HL-60 (cell line): ENCODE data around the gene NAAA.

Experiments used
- POLR2AphosphoS5 ChIP-seq: IDR thresholded peaks from 2 replicates; pipeline ENCODE4 v1.6.1; 2012; ENCODE audit warnings: low read depth
- TF ChIP-seq, protein P1 (sequence below): IDR thresholded peaks from one replicate; pipeline ENCODE4 v1.5.1; 2011; ENCODE audit warnings: low read length, control low read depth, inconsistent platforms; ENCODE audit not compliant: insufficient read depth
- TF ChIP-seq, protein P2 (sequence below): IDR thresholded peaks from 2 replicates; pipeline ENCODE4 v1.6.1; 2012; ENCODE audit warnings: low read depth; ENCODE audit not compliant: insufficient replicate concordance

DNA sequence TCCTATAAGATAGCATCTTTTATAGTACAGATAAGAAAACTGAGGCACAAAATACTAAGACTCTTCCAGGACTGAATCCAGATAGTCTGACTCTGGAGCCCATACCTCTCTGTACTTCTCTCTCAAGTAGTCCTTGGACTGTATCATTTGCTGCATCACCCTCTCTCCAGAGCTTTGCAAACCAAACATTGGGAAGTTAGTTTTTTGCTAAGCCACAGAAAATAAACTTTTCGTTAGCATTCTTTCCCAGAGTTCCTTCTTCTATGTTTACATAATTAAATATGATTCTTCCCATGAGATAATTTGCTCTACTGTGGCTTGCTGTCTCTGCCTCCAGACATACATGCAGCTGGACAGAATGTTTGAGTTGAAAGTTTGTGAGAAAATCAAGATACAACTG, 60.5 kb downstream of the NAAA start:
- TF ChIP-seq, protein P1, sequence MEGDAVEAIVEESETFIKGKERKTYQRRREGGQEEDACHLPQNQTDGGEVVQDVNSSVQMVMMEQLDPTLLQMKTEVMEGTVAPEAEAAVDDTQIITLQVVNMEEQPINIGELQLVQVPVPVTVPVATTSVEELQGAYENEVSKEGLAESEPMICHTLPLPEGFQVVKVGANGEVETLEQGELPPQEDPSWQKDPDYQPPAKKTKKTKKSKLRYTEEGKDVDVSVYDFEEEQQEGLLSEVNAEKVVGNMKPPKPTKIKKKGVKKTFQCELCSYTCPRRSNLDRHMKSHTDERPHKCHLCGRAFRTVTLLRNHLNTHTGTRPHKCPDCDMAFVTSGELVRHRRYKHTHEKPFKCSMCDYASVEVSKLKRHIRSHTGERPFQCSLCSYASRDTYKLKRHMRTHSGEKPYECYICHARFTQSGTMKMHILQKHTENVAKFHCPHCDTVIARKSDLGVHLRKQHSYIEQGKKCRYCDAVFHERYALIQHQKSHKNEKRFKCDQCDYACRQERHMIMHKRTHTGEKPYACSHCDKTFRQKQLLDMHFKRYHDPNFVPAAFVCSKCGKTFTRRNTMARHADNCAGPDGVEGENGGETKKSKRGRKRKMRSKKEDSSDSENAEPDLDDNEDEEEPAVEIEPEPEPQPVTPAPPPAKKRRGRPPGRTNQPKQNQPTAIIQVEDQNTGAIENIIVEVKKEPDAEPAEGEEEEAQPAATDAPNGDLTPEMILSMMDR: no peak
- no peak for TF ChIP-seq POLR2AphosphoS5
- TF ChIP-seq, protein P2, sequence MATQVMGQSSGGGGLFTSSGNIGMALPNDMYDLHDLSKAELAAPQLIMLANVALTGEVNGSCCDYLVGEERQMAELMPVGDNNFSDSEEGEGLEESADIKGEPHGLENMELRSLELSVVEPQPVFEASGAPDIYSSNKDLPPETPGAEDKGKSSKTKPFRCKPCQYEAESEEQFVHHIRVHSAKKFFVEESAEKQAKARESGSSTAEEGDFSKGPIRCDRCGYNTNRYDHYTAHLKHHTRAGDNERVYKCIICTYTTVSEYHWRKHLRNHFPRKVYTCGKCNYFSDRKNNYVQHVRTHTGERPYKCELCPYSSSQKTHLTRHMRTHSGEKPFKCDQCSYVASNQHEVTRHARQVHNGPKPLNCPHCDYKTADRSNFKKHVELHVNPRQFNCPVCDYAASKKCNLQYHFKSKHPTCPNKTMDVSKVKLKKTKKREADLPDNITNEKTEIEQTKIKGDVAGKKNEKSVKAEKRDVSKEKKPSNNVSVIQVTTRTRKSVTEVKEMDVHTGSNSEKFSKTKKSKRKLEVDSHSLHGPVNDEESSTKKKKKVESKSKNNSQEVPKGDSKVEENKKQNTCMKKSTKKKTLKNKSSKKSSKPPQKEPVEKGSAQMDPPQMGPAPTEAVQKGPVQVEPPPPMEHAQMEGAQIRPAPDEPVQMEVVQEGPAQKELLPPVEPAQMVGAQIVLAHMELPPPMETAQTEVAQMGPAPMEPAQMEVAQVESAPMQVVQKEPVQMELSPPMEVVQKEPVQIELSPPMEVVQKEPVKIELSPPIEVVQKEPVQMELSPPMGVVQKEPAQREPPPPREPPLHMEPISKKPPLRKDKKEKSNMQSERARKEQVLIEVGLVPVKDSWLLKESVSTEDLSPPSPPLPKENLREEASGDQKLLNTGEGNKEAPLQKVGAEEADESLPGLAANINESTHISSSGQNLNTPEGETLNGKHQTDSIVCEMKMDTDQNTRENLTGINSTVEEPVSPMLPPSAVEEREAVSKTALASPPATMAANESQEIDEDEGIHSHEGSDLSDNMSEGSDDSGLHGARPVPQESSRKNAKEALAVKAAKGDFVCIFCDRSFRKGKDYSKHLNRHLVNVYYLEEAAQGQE: no peak
